Mesendoderm (in vitro differentiated cells): ENCODE results near the gene FOXP4.

ENCODE experiments used
- DNase-seq: peaks from one replicate; pipeline ENCODE4 v3.0.0; 2013
- H2AK5ac ChIP-seq: 2 replicates; pipeline ENCODE4 v1.6.1; 2013; ENCODE audit warnings: low read length, inconsistent platforms
- H2BK120ac ChIP-seq: 2 replicates; pipeline ENCODE4 v1.6.1; 2013; ENCODE audit warnings: low read depth, mild to moderate bottlenecking, low read length, moderate library complexity, mixed read lengths
- H2BK15ac ChIP-seq: replicated peaks from 2 replicates; pipeline ENCODE4 v1.6.1; 2013; ENCODE audit warnings: low read depth, mild to moderate bottlenecking, moderate library complexity
- H2BK5ac ChIP-seq: 2 replicates; pipeline ENCODE4 v1.6.1; 2013; ENCODE audit warnings: low read length, inconsistent platforms
- H3K18ac ChIP-seq: 2 replicates; pipeline ENCODE4 v1.6.1; 2013; ENCODE audit warnings: mild to moderate bottlenecking, low read length, mixed read lengths
- H3K23ac ChIP-seq: one replicate; pipeline ENCODE4 v1.6.1; 2013; ENCODE audit warnings: low read length
- H3K27ac ChIP-seq: 2 replicates; pipeline ENCODE4 v1.5.1; 2013; ENCODE audit warnings: low read depth, mild to moderate bottlenecking, inconsistent platforms, low read length, moderate library complexity
- H3K27me3 ChIP-seq: 2 replicates; pipeline ENCODE4 v1.6.1; 2013; ENCODE audit warnings: low read length, control low read depth, mild to moderate bottlenecking, inconsistent platforms; ENCODE audit not compliant: insufficient read depth, poor library complexity
- H3K36me3 ChIP-seq: 2 replicates; pipeline ENCODE4 v1.6.1; 2013; ENCODE audit warnings: low read length, inconsistent platforms; ENCODE audit not compliant: control insufficient read depth, insufficient read depth
- H3K4ac ChIP-seq: one replicate; pipeline ENCODE4 v1.6.1; 2013; ENCODE audit warnings: low read depth, mild to moderate bottlenecking, low read length, moderate library complexity
- H3K4me1 ChIP-seq: 2 replicates; pipeline ENCODE4 v1.6.1; 2013; ENCODE audit warnings: low read depth, low read length, inconsistent platforms; ENCODE audit not compliant: control insufficient read depth
- H3K4me2 ChIP-seq: 2 replicates; pipeline ENCODE4 v1.6.1; 2013; ENCODE audit warnings: low read length
- H3K4me3 ChIP-seq: 2 replicates; pipeline ENCODE4 v1.5.1; 2013; ENCODE audit warnings: mild to moderate bottlenecking, low read length
- H3K56ac ChIP-seq: one replicate; pipeline ENCODE4 v1.6.1; 2013; ENCODE audit warnings: low read length
- H3K79me1 ChIP-seq: 2 replicates; pipeline ENCODE4 v1.6.1; 2013; ENCODE audit warnings: low read length, inconsistent platforms
- H3K79me2 ChIP-seq: 2 replicates; pipeline ENCODE4 v1.6.1; 2013; ENCODE audit warnings: mild to moderate bottlenecking, low read length; ENCODE audit not compliant: control insufficient read depth, insufficient read depth
- H3K9ac ChIP-seq: 2 replicates; pipeline ENCODE4 v1.6.1; 2013; ENCODE audit warnings: low read length, inconsistent platforms
- H4K5ac ChIP-seq: one replicate; pipeline ENCODE4 v1.6.1; 2013; ENCODE audit warnings: low read length
- H4K8ac ChIP-seq: one replicate; pipeline ENCODE4 v1.6.1; 2013; ENCODE audit warnings: low read depth, mild to moderate bottlenecking, control low read depth, low read length, moderate library complexity
- WGBS: extraction: QIAGEN DNeasy Blood & Tissue Kit; methylation state at CpG from one replicate; pipeline ENCODE4 v1.1.7; 2013; ENCODE audit warnings: low lambda C conversion rate, missing lambda C conversion rate; ENCODE audit not compliant: insufficient coverage; ENCODE audit errors: extremely low coverage; 5-methylcytosine and 5-hydroxymethylcytosine counted together

The FOXP4 gene

DNA sequence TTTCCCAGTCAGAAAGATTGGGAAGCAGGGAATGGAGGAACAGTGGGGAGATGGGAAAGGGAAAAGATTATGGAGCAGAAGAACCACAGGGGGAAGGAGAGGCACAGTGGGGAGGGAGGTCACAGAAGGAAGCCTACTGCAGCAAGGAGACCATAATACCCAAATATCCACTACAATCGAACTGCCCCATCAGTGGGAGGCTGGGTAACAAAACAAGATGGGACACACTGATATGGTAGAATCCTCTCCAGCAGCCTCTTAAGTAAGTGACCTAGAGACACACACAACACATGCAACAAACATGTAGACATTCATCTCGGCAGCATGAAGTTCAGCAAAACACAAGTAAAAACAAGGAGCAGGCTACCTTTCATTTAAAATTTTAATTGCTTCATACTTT lies 4.8 kb upstream of the FOXP4 start:
- Histone ChIP-seq H3K18ac (no peak overlapping the region), H3K79me1 (no peaks in the 10 kb centered on the region), H3K4me2 (no peak overlapping the region), H3K56ac (no peak overlapping the region), H3K79me2 (no peaks in the 10 kb centered on the region), H2BK120ac (no peak overlapping the region), H3K27me3 (peaks cover 11% of the 10 kb centered on the region), H3K36me3 (no peaks in the 10 kb centered on the region), H3K9ac (no peak overlapping the region), H3K4me3 (no peak overlapping the region), H2BK15ac (no peak overlapping the region), H2BK5ac (no peak overlapping the region), H3K4me1 (no peaks in the 10 kb centered on the region), H3K23ac (no peak overlapping the region), H3K27ac (no peak overlapping the region), H3K4ac (no peak overlapping the region), H4K5ac (no peak overlapping the region), H2AK5ac (no peak overlapping the region), H4K8ac (no peak overlapping the region)
- no peak for DNase-seq
- no CpG with 5 or more reads among the region's 2 CpGs for WGBS

DNA sequence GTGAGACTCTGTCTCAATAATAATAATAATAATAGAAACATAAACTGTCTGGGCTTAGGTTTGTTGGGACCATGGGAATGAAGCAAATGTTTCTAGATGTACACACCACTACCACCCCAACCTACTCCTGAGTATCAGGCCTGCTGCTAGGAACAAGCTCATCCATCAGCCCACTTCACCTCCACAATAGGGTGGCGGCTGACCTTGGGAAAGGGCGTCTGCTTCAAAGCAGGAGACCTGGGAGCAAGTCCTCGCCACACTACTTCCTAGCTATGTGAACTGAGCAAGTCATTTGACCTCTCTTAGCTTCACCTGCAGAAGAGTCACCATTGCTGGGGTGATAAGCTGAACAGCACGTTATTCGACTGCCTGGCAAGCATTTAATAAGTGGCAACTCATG lies 3.1 kb upstream of the FOXP4 start:
- Histone ChIP-seq H4K8ac (no peak overlapping the region), H3K9ac (no peak overlapping the region), H3K56ac (no peak overlapping the region), H3K4me3 (no peak overlapping the region), H3K23ac (no peak overlapping the region), H4K5ac (no peak overlapping the region), H3K79me1 (peaks cover 3% of the 10 kb centered on the region), H3K36me3 (no peaks in the 10 kb centered on the region), H2BK120ac (no peak overlapping the region), H3K79me2 (peaks cover 6% of the 10 kb centered on the region), H2BK5ac (no peak overlapping the region), H3K18ac (no peak overlapping the region), H3K4me1 (no peaks in the 10 kb centered on the region), H2BK15ac (no peak overlapping the region), H3K27ac (no peak overlapping the region), H2AK5ac (no peak overlapping the region), H3K4ac (no peak overlapping the region), H3K4me2 (no peak overlapping the region), H3K27me3 (peaks cover 11% of the 10 kb centered on the region)
- no peak for DNase-seq
- no CpG with 5 or more reads among the region's 5 CpGs for WGBS

DNA sequence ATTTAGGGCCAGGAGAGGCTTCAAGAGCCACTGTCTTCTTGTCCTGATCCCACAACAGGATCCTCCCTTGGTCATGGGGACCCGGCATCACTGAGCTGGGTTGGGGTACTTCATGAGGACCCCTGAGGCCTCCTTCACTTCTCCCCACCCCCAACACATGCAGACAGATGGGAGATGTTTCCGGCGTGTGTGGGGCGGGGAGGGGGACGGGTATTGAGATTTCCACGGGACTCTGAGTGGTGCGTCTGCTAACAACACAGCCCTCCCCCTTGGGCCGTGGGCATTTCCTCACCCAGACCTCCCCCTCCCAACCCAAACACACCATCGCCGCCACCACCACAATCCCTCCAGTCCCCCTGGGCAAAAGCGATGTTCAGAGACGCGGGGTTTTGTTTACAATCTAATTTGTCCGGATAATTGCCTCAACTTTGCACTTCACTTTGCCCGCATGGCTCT lies 906 bp upstream of the FOXP4 start:
- Histone ChIP-seq H2AK5ac (no peak overlapping the region), H3K4me3 (peak overlapping the region; percentile 58), H3K4me2 (peak overlapping the region; percentile 96), H4K8ac (no peak overlapping the region), H3K56ac (peak overlapping the region; percentile 84), H3K9ac (peak overlapping the region; percentile 61), H2BK15ac (no peak overlapping the region), H3K27ac (no peak overlapping the region), H3K23ac (peak overlapping the region; percentile 83), H4K5ac (no peak overlapping the region), H3K79me2 (peaks cover 15% of the 10 kb centered on the region), H3K36me3 (no peaks in the 10 kb centered on the region), H2BK120ac (no peak overlapping the region), H2BK5ac (no peak overlapping the region), H3K4ac (no peak overlapping the region), H3K4me1 (peaks cover 12% of the 10 kb centered on the region), H3K18ac (peak overlapping the region; percentile 15), H3K27me3 (peaks cover 11% of the 10 kb centered on the region), H3K79me1 (peaks cover 9% of the 10 kb centered on the region)
- no CpG with 5 or more reads among the region's 15 CpGs for WGBS
- no peak for DNase-seq

DNA sequence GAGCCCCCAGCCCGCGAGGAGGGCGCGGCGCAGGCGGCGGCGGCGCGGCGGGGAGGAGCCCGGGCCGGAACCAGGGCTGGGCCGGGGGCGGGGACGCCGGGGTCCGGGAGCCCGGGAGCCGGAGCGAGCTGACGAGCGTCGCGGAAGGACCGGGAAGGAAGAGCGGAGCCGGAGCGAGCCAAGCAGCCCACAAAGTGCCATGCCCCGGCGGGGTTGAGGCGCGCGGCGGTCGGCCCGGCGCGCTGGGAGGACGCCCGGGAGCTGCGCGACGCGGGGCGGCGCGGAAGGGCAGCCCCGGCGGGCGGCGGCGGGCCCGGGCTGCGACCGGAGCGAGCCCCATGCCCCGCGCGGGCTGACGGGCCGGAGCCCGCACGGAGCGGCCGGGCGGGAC lies 289 bp downstream of the FOXP4 start:
- Histone ChIP-seq H2BK5ac (no peak overlapping the region), H3K4me3 (peak overlapping the region; percentile 64), H2BK120ac (peak overlapping the region; percentile 32), H3K36me3 (peaks cover 1% of the 10 kb centered on the region), H4K8ac (no peak overlapping the region), H3K9ac (peak overlapping the region; percentile 77), H3K23ac (peak overlapping the region; percentile 25), H2AK5ac (no peak overlapping the region), H3K27me3 (peaks cover 11% of the 10 kb centered on the region), H3K4me2 (peak overlapping the region; percentile 20), H3K4me1 (peaks cover 18% of the 10 kb centered on the region), H3K4ac (peak overlapping the region; percentile 82), H3K27ac (peak overlapping the region; percentile 68), H3K18ac (peak overlapping the region; percentile 89), H3K79me1 (peaks cover 14% of the 10 kb centered on the region), H3K79me2 (peaks cover 20% of the 10 kb centered on the region), H3K56ac (peak overlapping the region; percentile 85), H4K5ac (no peak overlapping the region), H2BK15ac (no peak overlapping the region)
- WGBS = no CpG with 5 or more reads among the region's 67 CpGs
- DNase-seq = no peak

DNA sequence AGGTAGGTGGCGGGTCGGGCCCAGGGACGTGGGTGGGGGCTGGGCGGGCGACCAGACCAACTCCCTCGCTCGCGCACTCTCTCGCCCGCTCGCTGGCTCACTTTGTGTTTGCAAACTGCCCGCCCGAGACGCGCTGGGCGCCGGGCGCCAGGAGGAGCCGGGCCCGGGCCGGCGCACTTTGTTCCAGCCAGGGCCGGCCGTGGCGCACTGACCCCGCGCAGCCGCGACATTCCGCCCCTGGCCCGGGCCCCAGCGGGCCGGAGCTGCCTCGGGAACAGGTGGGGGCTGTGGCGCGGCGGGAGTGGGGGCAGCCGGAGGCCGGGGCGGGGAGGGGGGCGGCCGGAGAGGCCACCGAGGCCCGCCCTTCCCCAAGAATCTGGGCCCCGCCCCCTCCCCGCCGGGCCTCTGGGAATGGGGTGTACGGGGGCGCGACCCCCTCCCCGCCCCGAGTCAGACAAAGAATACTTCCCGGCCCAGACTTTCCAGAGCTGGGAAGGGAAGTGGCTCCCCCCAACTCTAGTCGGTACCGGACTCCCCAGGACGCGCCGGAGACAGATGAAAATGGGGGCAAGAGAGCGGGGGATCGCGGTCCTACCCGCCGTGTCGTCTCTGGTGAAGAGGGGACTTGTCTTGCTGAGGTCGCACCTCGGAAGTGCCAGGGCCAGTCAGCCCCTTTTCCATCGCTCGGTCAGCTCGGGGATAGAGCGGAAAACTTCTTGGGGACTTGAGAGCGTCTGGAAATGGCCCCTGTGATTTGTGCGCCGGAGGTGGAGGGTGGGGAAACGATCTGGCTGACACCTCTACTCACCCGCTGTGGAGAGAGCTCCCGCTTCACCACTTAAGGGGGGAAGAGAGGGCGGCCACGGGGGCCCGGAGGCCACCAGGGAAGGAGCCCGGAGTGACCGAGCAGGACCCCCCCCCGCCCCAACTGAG lies 951 bp downstream of the FOXP4 start:
- peak; percentile 75 for DNase-seq
- H3K9ac ChIP-seq = peak overlapping the region; percentile 91
- peak overlapping the region; percentile 82 for H3K4ac ChIP-seq
- no peak overlapping the region for H2BK15ac ChIP-seq
- H3K4me2 ChIP-seq = peak overlapping the region; percentile 96
- H3K23ac ChIP-seq = peak overlapping the region; percentile 97
- H3K27me3 ChIP-seq = peaks cover 11% of the 10 kb centered on the region
- peak overlapping the region; percentile 95 for H3K4me3 ChIP-seq
- H3K56ac ChIP-seq = peak overlapping the region; percentile 94
- peaks cover 24% of the 10 kb centered on the region for H3K79me2 ChIP-seq
- no peak overlapping the region for H2AK5ac ChIP-seq
- no peak overlapping the region for H4K5ac ChIP-seq
- H3K27ac ChIP-seq = peak overlapping the region; percentile 68
- peaks cover 25% of the 10 kb centered on the region for H3K4me1 ChIP-seq
- peak overlapping the region; percentile 32 for H2BK120ac ChIP-seq
- no peak overlapping the region for H4K8ac ChIP-seq
- peak overlapping the region; percentile 48 for H2BK5ac ChIP-seq
- peaks cover 1% of the 10 kb centered on the region for H3K36me3 ChIP-seq
- no CpG with 5 or more reads among the region's 82 CpGs for WGBS
- peak overlapping the region; percentile 89 for H3K18ac ChIP-seq
- H3K79me1 ChIP-seq = peaks cover 19% of the 10 kb centered on the region
